ENCODE measurements around the gene ZSWIM1. TPM values are rescaled to one million over a fixed set of nuclear protein-coding genes. Genes with fewer than 3 reads are reported as not detected.

ZSWIM1 gene
- total RNA-seq, 1 experiment from 2014 or later: 13.0 TPM

DNA sequence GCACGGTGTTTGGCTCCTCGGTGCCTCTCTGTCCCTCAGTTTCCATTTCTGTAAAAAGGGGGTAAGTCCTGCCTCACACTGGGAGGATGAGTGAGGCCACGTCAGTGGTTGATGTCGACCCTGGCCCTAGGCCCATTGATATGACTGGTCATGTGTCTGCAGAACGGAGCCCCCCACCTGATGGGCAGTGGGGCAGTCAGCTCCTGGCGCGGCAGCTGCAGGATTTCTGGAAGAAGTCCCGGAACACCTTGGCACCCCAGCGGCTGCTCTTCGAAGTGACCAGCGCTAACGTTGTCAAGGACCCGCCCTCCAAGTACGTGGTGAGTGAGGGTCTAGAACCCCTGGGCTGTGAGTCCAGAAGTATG, 46.2 kb upstream of the ZSWIM1 start:
- Histone ChIP-seq H3K36me3 (ENCODE audit: control insufficient read depth in 1 of 2, insufficient read depth in 2 of 2, low read length in 2 of 2) (no peaks in the 10 kb centered on the region), H3K9me2 (ENCODE audit: insufficient read depth) (no peaks in the 10 kb centered on the region), H4K20me1 (ENCODE audit: insufficient read depth) (no peaks in the 10 kb centered on the region), H3K4me1 (ENCODE audit: control insufficient read depth in 1 of 2, insufficient read depth in 2 of 2, low read length in 2 of 2) (peaks cover 26 to 35% of the 10 kb centered on the region in 2 experiments), H3K9me3 (ENCODE audit: control insufficient read depth in 1 of 2, insufficient read depth in 1 of 2, low read depth in 1 of 2, low read length in 2 of 2) (no peaks in the 10 kb centered on the region), H2AFZ (ENCODE audit: low read depth, low read length, poor library complexity, severe bottlenecking) (no peak overlapping the region), H3K27ac (ENCODE audit: low read depth, low read length) (no peak overlapping the region), H3K9ac (ENCODE audit: low read length) (peak overlapping the region; percentile 66; the same call in 1 of the 2 replicates), H3K4me3 (replicated peaks in 1 of 2; ENCODE audit: low read depth in 1 of 2, low read length in 2 of 2) (peak overlapping the region; percentile 65 to 74; a peak in 2 of 4 replicates), H3K4me2 (ENCODE audit: low read length) (peak overlapping the region; percentile 90), H3K27me3 (ENCODE audit: insufficient read depth, low read length) (no peaks in the 10 kb centered on the region), H3K79me2 (ENCODE audit: insufficient read depth, low read length) (no peaks in the 10 kb centered on the region)
- TF ChIP-seq, protein P1, sequence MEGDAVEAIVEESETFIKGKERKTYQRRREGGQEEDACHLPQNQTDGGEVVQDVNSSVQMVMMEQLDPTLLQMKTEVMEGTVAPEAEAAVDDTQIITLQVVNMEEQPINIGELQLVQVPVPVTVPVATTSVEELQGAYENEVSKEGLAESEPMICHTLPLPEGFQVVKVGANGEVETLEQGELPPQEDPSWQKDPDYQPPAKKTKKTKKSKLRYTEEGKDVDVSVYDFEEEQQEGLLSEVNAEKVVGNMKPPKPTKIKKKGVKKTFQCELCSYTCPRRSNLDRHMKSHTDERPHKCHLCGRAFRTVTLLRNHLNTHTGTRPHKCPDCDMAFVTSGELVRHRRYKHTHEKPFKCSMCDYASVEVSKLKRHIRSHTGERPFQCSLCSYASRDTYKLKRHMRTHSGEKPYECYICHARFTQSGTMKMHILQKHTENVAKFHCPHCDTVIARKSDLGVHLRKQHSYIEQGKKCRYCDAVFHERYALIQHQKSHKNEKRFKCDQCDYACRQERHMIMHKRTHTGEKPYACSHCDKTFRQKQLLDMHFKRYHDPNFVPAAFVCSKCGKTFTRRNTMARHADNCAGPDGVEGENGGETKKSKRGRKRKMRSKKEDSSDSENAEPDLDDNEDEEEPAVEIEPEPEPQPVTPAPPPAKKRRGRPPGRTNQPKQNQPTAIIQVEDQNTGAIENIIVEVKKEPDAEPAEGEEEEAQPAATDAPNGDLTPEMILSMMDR (IDR thresholded peaks at IDR 0.05 in 2 of 3, conservative IDR thresholded peaks at IDR 0.05 in 1 of 3; ENCODE audit: borderline replicate concordance in 1 of 3, insufficient read depth in 1 of 3, low read depth in 2 of 3, low read length in 2 of 3): no peak
- TF ChIP-seq EZH2 (IDR thresholded peaks at IDR 0.05): no peak
- no peak for TF ChIP-seq TCF7L2 (IDR thresholded peaks at IDR 0.05; ENCODE audit: borderline replicate concordance, extremely low read depth, insufficient read depth, insufficient read length)
- TF ChIP-seq ELF1 (IDR thresholded peaks at IDR 0.05; ENCODE audit: borderline replicate concordance, low read depth): no peak
- TF ChIP-seq FOSL1 (IDR thresholded peaks at IDR 0.05; ENCODE audit: low read depth): no peak
- TF ChIP-seq EGR1 (IDR thresholded peaks at IDR 0.05; ENCODE audit: low read depth): no peak
- no TSS peak for BruUV-seq (replicated peaks)
- intact Hi-C loops (cut with micrococcal nuclease): loop anchor here (10.0 kb wide), 1 partner anchor 100 kb away; the partner anchor contains the start of gene PCIF1
- ChIA-PET CTCF (no interaction called here), RAD21 (ENCODE audit: low non-redundant PET in 1 of 2, low total read pairs in 2 of 2, uncharacterized antibody in 2 of 2, unreplicated experiment in 2 of 2) (no interaction called here), POLR2A (no interaction called here)
- no peak for DNase-seq (ENCODE audit: low read depth, low spot score)
- ATAC-seq: no peak

DNA sequence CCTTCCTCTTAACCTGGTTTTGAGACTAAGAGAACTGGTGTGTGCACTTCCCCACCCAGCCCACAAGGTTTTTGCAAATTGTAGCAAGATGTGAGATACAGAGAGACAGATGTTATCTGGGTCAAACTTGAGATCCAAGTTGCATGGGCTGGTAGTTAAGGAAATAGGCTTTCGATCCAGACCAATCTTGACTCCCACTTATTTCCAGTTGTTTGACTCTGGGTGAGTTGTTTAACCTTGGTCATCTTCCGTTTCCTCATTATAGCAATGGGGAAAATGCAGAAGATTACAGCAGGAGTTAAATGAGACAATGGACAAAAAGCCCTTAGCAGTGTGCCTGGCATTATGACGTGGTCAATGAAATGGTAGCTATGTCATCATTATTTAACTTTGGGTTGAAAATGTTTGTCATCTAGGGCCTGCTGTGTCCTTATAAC, 45.7 kb upstream of the ZSWIM1 start:
- H4K20me1 ChIP-seq (ENCODE audit: insufficient read depth): no peaks in the 10 kb centered on the region
- H3K9ac ChIP-seq (ENCODE audit: low read length): no peak overlapping the region; the same call in 1 of the 2 replicates
- POLR2A ChIA-PET: no interaction called here
- intact Hi-C loops (cut with micrococcal nuclease): loop anchor here (10.0 kb wide), 1 partner anchor 99 kb away; the partner anchor contains the start of gene PCIF1
- no peaks in the 10 kb centered on the region for H3K27me3 ChIP-seq (ENCODE audit: insufficient read depth, low read length)
- CTCF ChIA-PET: no interaction called here
- H3K27ac ChIP-seq (ENCODE audit: low read depth, low read length): no peak overlapping the region
- H3K4me1 ChIP-seq (ENCODE audit: control insufficient read depth in 1 of 2, insufficient read depth in 2 of 2, low read length in 2 of 2): peaks cover 26 to 35% of the 10 kb centered on the region in 2 experiments
- RAD21 ChIA-PET (ENCODE audit: low non-redundant PET in 1 of 2, low total read pairs in 2 of 2, uncharacterized antibody in 2 of 2, unreplicated experiment in 2 of 2): no interaction called here
- DNase-seq (ENCODE audit: low read depth, low spot score) (no peak), ATAC-seq (no peak)
- H2AFZ ChIP-seq (ENCODE audit: low read depth, low read length, poor library complexity, severe bottlenecking): no peak overlapping the region
- no peak overlapping the region for H3K4me3 ChIP-seq (replicated peaks in 1 of 2; ENCODE audit: low read depth in 1 of 2, low read length in 2 of 2)
- TF ChIP-seq SP1 (IDR thresholded peaks at IDR 0.05; ENCODE audit: low read depth) (no peak), POLR2A (IDR thresholded peaks at IDR 0.05; ENCODE audit: borderline replicate concordance, extremely low read depth, insufficient read depth, insufficient read length) (no peak), TCF7L2 (IDR thresholded peaks at IDR 0.05; ENCODE audit: borderline replicate concordance, extremely low read depth, insufficient read depth, insufficient read length) (no peak), ZBTB33 (IDR thresholded peaks at IDR 0.05; ENCODE audit: extremely low read depth, insufficient replicate concordance, low read length) (no peak)
- TF ChIP-seq, protein P2, sequence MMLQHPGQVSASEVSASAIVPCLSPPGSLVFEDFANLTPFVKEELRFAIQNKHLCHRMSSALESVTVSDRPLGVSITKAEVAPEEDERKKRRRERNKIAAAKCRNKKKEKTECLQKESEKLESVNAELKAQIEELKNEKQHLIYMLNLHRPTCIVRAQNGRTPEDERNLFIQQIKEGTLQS (IDR thresholded peaks at IDR 0.05): no peak
- TF ChIP-seq, protein P1 (IDR thresholded peaks at IDR 0.05 in 2 of 3, conservative IDR thresholded peaks at IDR 0.05 in 1 of 3; ENCODE audit: borderline replicate concordance in 1 of 3, insufficient read depth in 1 of 3, low read depth in 2 of 3, low read length in 2 of 3): 0 out of 6 replicates have a peak, but pooled peaks of 1 of the 3 experiments have one; percentile 7
- peak overlapping the region; percentile 90 for H3K4me2 ChIP-seq (ENCODE audit: low read length)
- no peaks in the 10 kb centered on the region for H3K36me3 ChIP-seq (ENCODE audit: control insufficient read depth in 1 of 2, insufficient read depth in 2 of 2, low read length in 2 of 2)
- no TSS peak for BruUV-seq (replicated peaks)
- no peaks in the 10 kb centered on the region for H3K9me2 ChIP-seq (ENCODE audit: insufficient read depth)
- H3K79me2 ChIP-seq (ENCODE audit: insufficient read depth, low read length): no peaks in the 10 kb centered on the region
- H3K9me3 ChIP-seq (ENCODE audit: control insufficient read depth in 1 of 2, insufficient read depth in 1 of 2, low read depth in 1 of 2, low read length in 2 of 2): no peaks in the 10 kb centered on the region

Measured in HCT116 (cell line).